K562 (cell line): ENCODE measurements around the gene SEMA3A. TPM values are rescaled to one million over a fixed set of nuclear protein-coding genes. Genes with fewer than 3 reads are reported as not detected.

Experiments
- ATAC-seq: fragments of 200-7000 bp; cut with Tn5 transposase; 3 replicates; pipeline ENCODE4 v1.9.1; 2020; ENCODE audit warnings: moderate library complexity
- BruUV-seq: library from RNA; stranded (reverse); fragments of 400-500 nt; replicated peaks from 2 replicates; lab custom pipeline; 2021; lab: Mats Ljungman, UMichigan
- CTCF ChIA-PET: fragments of 300-600 bp; formaldehyde crosslinking; extraction: SDS; loops from one replicate; lab custom pipeline; 2021; ENCODE audit warnings: low intra/inter-chr PET ratio; lab: Yijun Ruan, JAX
- POLR2A ChIA-PET: fragments of 300-600, 350-650 bp; sonication (Branson Sonifier 250); formaldehyde crosslinking; extraction: SDS; loops from one replicate; lab custom pipeline; 2021; ENCODE audit warnings: antibody characterized with exemption, inconsistent platforms; lab: Yijun Ruan, JAX
- DNase-seq, 4 experiments: peaks; one replicate each; pipeline versions ENCODE4 v3.0.0 to v3.0.0-alpha.2; 2011 to 2018; ENCODE audit warnings: low spot score in 3 of 4, mixed read lengths in 3 of 4; ENCODE audit errors: extremely low read depth in 1 of 4
- FAIRE-seq: peaks from 2 replicates; lab custom pipeline; 2011; peaks lifted over from hg19 to GRCh38; lab: Jason Lieb, UNC
- H2AFZ ChIP-seq: 2 replicates; pipeline ENCODE4 v1.6.0; 2011; ENCODE audit warnings: low read depth, low read length, control low read depth, inconsistent platforms
- H3K27ac ChIP-seq: fragments of 200-600 bp; 3 replicates; pipeline ENCODE4 v1.8.0; 2011; ENCODE audit warnings: low read depth, mild to moderate bottlenecking, control low read depth, inconsistent platforms, low read length, moderate library complexity, mixed read lengths; ENCODE audit errors: extremely low read depth
- H3K27me3 ChIP-seq, 2 experiments: fragments of 300-600 bp in 1 of 2; 2 replicates in 1 of 2; 3 replicates in 1 of 2; pipeline versions ENCODE4 v1.6.0 to v1.8.0; 2011; ENCODE audit warnings: inconsistent platforms in 2 of 2, low read length in 2 of 2, mild to moderate bottlenecking in 1 of 2, mixed read lengths in 1 of 2, moderate library complexity in 1 of 2; ENCODE audit not compliant: control insufficient read depth in 2 of 2, insufficient read depth in 2 of 2
- H3K36me3 ChIP-seq: fragments of 300-600 bp; 3 replicates; pipeline ENCODE4 v1.8.0; 2011; ENCODE audit warnings: mild to moderate bottlenecking, low read length, inconsistent platforms; ENCODE audit not compliant: control insufficient read depth, insufficient read depth
- H3K4me1 ChIP-seq, 2 experiments: fragments of 200-600 bp in 1 of 2; replicated peaks in 1 of 2; 2 replicates in 1 of 2; 3 replicates in 1 of 2; pipeline versions ENCODE4 v1.5.1 to v1.8.0; 2011; ENCODE audit warnings: inconsistent platforms in 2 of 2, low read length in 2 of 2, mild to moderate bottlenecking in 1 of 2, mixed read lengths in 1 of 2, moderate library complexity in 1 of 2; ENCODE audit not compliant: control insufficient read depth in 2 of 2, insufficient read depth in 2 of 2
- H3K4me2 ChIP-seq: 2 replicates; pipeline ENCODE4 v1.6.1; 2011; ENCODE audit warnings: low read length, control low read depth, inconsistent platforms, mixed read lengths; ENCODE audit not compliant: insufficient read depth
- H3K4me3 ChIP-seq: fragments of 200-600 bp; sonication (generic), shearing (Covaris generic); 2 replicates; pipeline ENCODE4 v1.5.1; 2016; ENCODE audit warnings: control low read depth, inconsistent platforms
- H3K79me2 ChIP-seq: fragments of 200-600 bp; 3 replicates; pipeline ENCODE4 v1.8.0; 2011; ENCODE audit warnings: low read length, inconsistent platforms; ENCODE audit not compliant: control insufficient read depth, insufficient read depth
- H3K9ac ChIP-seq, 2 experiments: 2 replicates each; pipeline versions ENCODE4 v1.6.0 to v1.6.1; 2011; ENCODE audit warnings: low read depth in 2 of 2, low read length in 2 of 2, control low read depth in 1 of 2, inconsistent platforms in 1 of 2, mild to moderate bottlenecking in 1 of 2, mixed read lengths in 1 of 2; ENCODE audit not compliant: insufficient read depth in 1 of 2
- H3K9me1 ChIP-seq: one replicate; pipeline ENCODE4 v1.6.0; 2011; ENCODE audit warnings: inconsistent platforms, mild to moderate bottlenecking, low read length, moderate library complexity; ENCODE audit not compliant: control insufficient read depth, insufficient read depth
- H3K9me3 ChIP-seq: replicated peaks from 2 replicates; pipeline ENCODE4 v1.5.1; 2011; ENCODE audit warnings: low read depth, low read length, inconsistent platforms; ENCODE audit not compliant: control insufficient read depth, insufficient read depth
- H4K20me1 ChIP-seq: replicated peaks from 2 replicates; pipeline ENCODE4 v1.6.1; 2011; ENCODE audit warnings: low read length, inconsistent platforms, mixed read lengths; ENCODE audit not compliant: control insufficient read depth, insufficient read depth
- BCOR ChIP-seq: fragments of 450-650 bp; IDR thresholded peaks from 2 replicates; pipeline ENCODE4 v1.6.1; 2016
- CAMTA2 ChIP-seq: fragments of 250-450 bp; sonication (Bioruptor Pico); conservative IDR thresholded peaks from 2 replicates; pipeline ENCODE4 v1.5.1; 2022
- ILF3 ChIP-seq: fragments of 450-650 bp; IDR thresholded peaks from 2 replicates; pipeline ENCODE4 v1.6.1; 2018; ENCODE audit warnings: antibody characterized with exemption, mild to moderate bottlenecking, moderate library complexity, borderline replicate concordance
- RBM34 ChIP-seq: fragments of 200-400 bp; formaldehyde crosslinking; IDR thresholded peaks from 2 replicates; pipeline ENCODE4 v1.6.1; 2018; ENCODE audit warnings: low read length, borderline replicate concordance; ENCODE audit not compliant: insufficient read depth
- RCOR1 ChIP-seq, 2 experiments: IDR thresholded peaks; 2 replicates each; pipeline ENCODE4 v1.6.1; 2012; ENCODE audit warnings: low read depth in 2 of 2, low read length in 2 of 2, borderline replicate concordance in 1 of 2, improper control_type of control experiment in 1 of 2
- TAF9B ChIP-seq: fragments of 450-650 bp; IDR thresholded peaks from 2 replicates; pipeline ENCODE4 v1.6.1; 2018; ENCODE audit warnings: mild to moderate bottlenecking; ENCODE audit not compliant: partially characterized antibody
- WHSC1 ChIP-seq: IDR thresholded peaks from one replicate; pipeline ENCODE4 v1.6.1; 2012; ENCODE audit warnings: low read length, control low read depth, inconsistent platforms
- ZNF232 ChIP-seq: sonication (generic); formaldehyde crosslinking; IDR thresholded peaks from 2 replicates; pipeline ENCODE4 v1.8.0; 2022; ENCODE audit warnings: mild to moderate bottlenecking, missing genetic modification reagents
- ZNF589 ChIP-seq: fragments of 200-800 bp; sonication (Bioruptor generic); IDR thresholded peaks from 2 replicates; pipeline ENCODE4 v1.6.1; 2016; ENCODE audit warnings: low read depth, missing genetic modification characterization, missing compliant biosample characterization
- ZNF668 ChIP-seq: fragments of 250-450 bp; sonication (Bioruptor Pico); IDR thresholded peaks from 2 replicates; pipeline ENCODE4 v1.8.0; 2022; ENCODE audit warnings: mild to moderate bottlenecking, inconsistent platforms
- WGBS: fragments of 100-300 bp; shearing (Covaris generic); methylation state at CpG from one replicate; pipeline ENCODE4 v1.1.6; 2016; ENCODE audit warnings: low coverage, mixed read lengths; ENCODE audit not compliant: insufficient coverage; ENCODE audit errors: missing lambda C conversion rate; 5-methylcytosine and 5-hydroxymethylcytosine counted together
- in situ Hi-C: fragments of 300-500 bp; cut with MboI; formaldehyde crosslinking; loops from 4 replicates; pipeline ENCODE4 v1.15.0; 2018; ENCODE audit warnings: inconsistent platforms, mixed read lengths
- intact Hi-C: fragments of 100-400 bp; cut with micrococcal nuclease; formaldehyde crosslinking; loops from 2 replicates; pipeline ENCODE4 v1.14.2; 2022
- polyA plus RNA-seq, 8 experiments: library from polyadenylated mRNA; depleted of rRNA in 4 of 8; stranded (reverse) in 5 of 8; unstranded in 3 of 8; fragments of >200 nt; fragmentation: Nextera tagmentation in 2 of 8; fragmentation: Illumina TruSeq in 1 of 8; extraction: Ambion mirVana in 2 of 8; extraction: Trizol in 1 of 8; gene quantifications; 2 replicates each; pipeline versions ENCODE4 v1.2.1 to v1.2.3, GENCODE V29; 2011 to 2014; ENCODE audit warnings: inconsistent platforms in 1 of 8, missing spikeins in 1 of 8
- total RNA-seq, 7 experiments: library from RNA; depleted of rRNA in 6 of 7; stranded (reverse); fragments of >200 nt in 6 of 7; fragmentation: Illumina TruSeq in 2 of 7; extraction: Trizol in 2 of 7; gene quantifications; 2 replicates each; pipeline versions ENCODE4 v1.2.1 to v1.2.3, GENCODE V29; 2011 to 2021; ENCODE audit warnings: low replicate concordance in 1 of 7
- TF ChIP-seq, protein P1 (sequence below): IDR thresholded peaks from 2 replicates; pipeline ENCODE4 v1.6.1; 2011; ENCODE audit not compliant: insufficient read length; ENCODE audit errors: extremely low read depth
- TF ChIP-seq, protein P2 (sequence below): fragments of 250-450 bp; sonication (Bioruptor Pico); IDR thresholded peaks from 2 replicates; pipeline ENCODE4 v1.6.1; 2021; ENCODE audit warnings: mild to moderate bottlenecking
- TF ChIP-seq, protein P3 (sequence below): fragments of 450-650 bp; formaldehyde crosslinking; conservative IDR thresholded peaks from 2 replicates; pipeline ENCODE4 v1.4.0; 2022; ENCODE audit warnings: mild to moderate bottlenecking, missing genetic modification characterization

Gene SEMA3A
- total and polyA plus RNA-seq, 9 of the 15 experiments (the other 6 are each of a cell fraction or from before 2014, with no cell fraction given): 0.36 to 3.0 (median 1.1) TPM

DNA sequence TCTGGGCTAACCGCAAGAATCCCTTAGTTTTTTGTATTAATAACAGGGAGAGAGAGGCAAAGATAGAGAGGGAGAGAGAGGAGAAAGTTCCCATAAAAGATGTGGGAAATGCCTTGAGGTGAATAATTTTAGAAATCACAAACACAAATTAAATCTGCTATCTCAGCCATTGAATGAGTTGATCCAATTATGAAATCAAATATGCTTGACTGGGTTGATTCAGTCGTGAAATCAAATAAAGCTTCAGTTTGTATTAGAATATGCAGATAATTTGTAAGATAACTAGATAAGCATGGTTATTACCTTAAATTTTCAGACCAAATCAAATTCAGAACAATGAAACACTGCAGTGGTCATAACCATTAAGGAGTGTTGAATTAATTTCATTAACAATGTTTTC, 68.9 kb downstream of the SEMA3A start:
- H3K9me1 ChIP-seq: no peaks in the 10 kb centered on the region
- BruUV-seq: no TSS peak
- H3K27ac ChIP-seq: no peak overlapping the region
- H4K20me1 ChIP-seq: no peaks in the 10 kb centered on the region
- 5% methylated on average over 2 of the region's 2 CpGs for WGBS
- FAIRE-seq: no peak
- H3K9ac ChIP-seq: no peak overlapping the region
- in situ Hi-C loops: no loop called here
- intact Hi-C loops: no loop called here
- no peaks in the 10 kb centered on the region for H3K4me1 ChIP-seq
- no peak overlapping the region for H3K4me3 ChIP-seq
- no peak overlapping the region for H2AFZ ChIP-seq
- ChIA-PET CTCF (no interaction called here), POLR2A (no interaction called here)
- H3K9me3 ChIP-seq: no peaks in the 10 kb centered on the region; the same call in 1 of the 2 replicates
- no peak for TF ChIP-seq ILF3
- no peak for TF ChIP-seq TAF9B
- TF ChIP-seq BCOR: no peak
- TF ChIP-seq, protein P1, sequence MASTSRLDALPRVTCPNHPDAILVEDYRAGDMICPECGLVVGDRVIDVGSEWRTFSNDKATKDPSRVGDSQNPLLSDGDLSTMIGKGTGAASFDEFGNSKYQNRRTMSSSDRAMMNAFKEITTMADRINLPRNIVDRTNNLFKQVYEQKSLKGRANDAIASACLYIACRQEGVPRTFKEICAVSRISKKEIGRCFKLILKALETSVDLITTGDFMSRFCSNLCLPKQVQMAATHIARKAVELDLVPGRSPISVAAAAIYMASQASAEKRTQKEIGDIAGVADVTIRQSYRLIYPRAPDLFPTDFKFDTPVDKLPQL: no peak
- no peak for TF ChIP-seq RCOR1 (IDR thresholded peaks at IDR 0.05; ENCODE audit: borderline replicate concordance in 1 of 2, low read depth in 2 of 2, low read length in 2 of 2)
- no peak for DNase-seq
- H3K4me2 ChIP-seq: no peak overlapping the region
- ATAC-seq: no peak
- H3K79me2 ChIP-seq: no peaks in the 10 kb centered on the region
- no peaks in the 10 kb centered on the region for H3K36me3 ChIP-seq
- no peaks in the 10 kb centered on the region for H3K27me3 ChIP-seq

DNA sequence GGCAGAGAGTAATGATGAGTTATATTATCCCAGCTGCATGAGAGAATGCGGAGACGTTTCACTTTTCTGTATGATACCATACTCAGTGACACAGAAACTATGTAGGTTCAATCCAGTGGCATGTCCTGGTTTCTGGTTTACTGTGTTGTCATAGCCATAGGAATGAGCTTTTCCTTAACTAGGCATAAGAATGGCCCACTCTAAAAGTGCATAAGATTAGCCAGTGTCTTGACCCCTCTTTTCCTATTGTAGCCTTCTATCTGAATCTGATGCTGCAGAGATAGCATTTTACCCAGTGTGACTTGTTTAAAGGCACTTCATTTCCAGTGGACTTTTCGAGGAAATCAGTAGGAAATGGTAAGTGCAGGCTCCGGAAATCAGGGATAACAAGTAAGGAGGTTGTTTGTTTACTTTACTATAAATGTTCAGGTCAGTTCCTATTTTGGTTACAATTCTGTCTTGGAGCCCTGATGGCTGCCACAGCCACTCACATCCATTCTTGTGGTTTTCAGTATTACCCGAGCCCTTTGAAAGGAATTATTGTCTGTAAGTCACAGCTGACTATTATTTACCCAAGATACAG, 70.5 kb downstream of the SEMA3A start:
- FAIRE-seq (no peak), ATAC-seq (no peak), DNase-seq (no peak)
- in situ Hi-C loops: no loop called here
- H3K9ac ChIP-seq: no peak overlapping the region
- POLR2A ChIA-PET: interaction anchor here (1.7 kb wide), 1 partner anchor 11 kb away, joined by 3 read pairs; no protein-coding TSS in a partner anchor
- no peaks in the 10 kb centered on the region for H3K36me3 ChIP-seq
- H3K4me1 ChIP-seq: no peaks in the 10 kb centered on the region
- H2AFZ ChIP-seq: no peak overlapping the region
- no peak overlapping the region for H3K4me3 ChIP-seq
- no peaks in the 10 kb centered on the region; the same call in 1 of the 2 replicates for H3K9me3 ChIP-seq
- intact Hi-C loops: no loop called here
- H3K27ac ChIP-seq: no peak overlapping the region
- under 1% methylated on average over 5 of the region's 5 CpGs for WGBS
- no peaks in the 10 kb centered on the region for H4K20me1 ChIP-seq
- BruUV-seq: no TSS peak
- no peaks in the 10 kb centered on the region for H3K79me2 ChIP-seq
- TF ChIP-seq RBM34: no peak
- TF ChIP-seq ZNF232: no peak
- no peak for TF ChIP-seq ZNF589
- TF ChIP-seq CAMTA2: no peak
- TF ChIP-seq, protein P2, sequence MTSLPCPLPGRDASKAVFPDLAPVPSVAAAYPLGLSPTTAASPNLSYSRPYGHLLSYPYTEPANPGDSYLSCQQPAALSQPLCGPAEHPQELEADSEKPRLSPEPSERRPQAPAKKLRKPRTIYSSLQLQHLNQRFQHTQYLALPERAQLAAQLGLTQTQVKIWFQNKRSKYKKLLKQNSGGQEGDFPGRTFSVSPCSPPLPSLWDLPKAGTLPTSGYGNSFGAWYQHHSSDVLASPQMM (CRISPR knock-in tag): no peak
- no peak for TF ChIP-seq ZNF668
- no peak for TF ChIP-seq WHSC1
- TF ChIP-seq, protein P3, sequence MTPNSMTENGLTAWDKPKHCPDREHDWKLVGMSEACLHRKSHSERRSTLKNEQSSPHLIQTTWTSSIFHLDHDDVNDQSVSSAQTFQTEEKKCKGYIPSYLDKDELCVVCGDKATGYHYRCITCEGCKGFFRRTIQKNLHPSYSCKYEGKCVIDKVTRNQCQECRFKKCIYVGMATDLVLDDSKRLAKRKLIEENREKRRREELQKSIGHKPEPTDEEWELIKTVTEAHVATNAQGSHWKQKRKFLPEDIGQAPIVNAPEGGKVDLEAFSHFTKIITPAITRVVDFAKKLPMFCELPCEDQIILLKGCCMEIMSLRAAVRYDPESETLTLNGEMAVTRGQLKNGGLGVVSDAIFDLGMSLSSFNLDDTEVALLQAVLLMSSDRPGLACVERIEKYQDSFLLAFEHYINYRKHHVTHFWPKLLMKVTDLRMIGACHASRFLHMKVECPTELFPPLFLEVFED (CRISPR knock-in tag): no peak
- CTCF ChIA-PET: no interaction called here
- no peaks in the 10 kb centered on the region for H3K27me3 ChIP-seq
- H3K9me1 ChIP-seq: no peaks in the 10 kb centered on the region
- H3K4me2 ChIP-seq: no peak overlapping the region
